ENCODE data around the gene ARHGAP29. TPM values are rescaled to one million over a fixed set of nuclear protein-coding genes. Genes with fewer than 3 reads are reported as not detected.

ARHGAP29 gene
- total RNA-seq, 1 donor from 2014 or later = 187 TPM

DNA sequence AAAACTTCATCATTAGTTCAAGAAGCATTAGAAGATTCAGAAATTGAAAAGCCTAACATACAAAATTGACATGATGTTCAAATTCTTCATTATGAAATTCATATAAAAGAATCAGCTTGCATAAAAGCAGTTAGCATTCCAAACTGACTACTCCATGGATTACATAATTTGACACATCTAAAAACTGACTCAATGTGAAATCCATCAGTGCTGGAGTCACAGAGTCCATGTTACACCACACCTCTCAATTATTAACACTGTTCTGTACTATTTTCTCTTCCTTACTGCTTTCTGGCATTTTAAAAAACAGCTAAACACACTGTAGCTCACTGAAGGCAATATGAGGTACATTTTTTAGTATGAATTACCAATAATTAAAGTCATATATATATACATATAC, 28.0 kb downstream of the ARHGAP29 start:
- H3K4me1 Mint-ChIP-seq (ENCODE audit: unreplicated experiment) = peaks cover 32% of the 10 kb centered on the region
- H3K27me3 Mint-ChIP-seq (ENCODE audit: unreplicated experiment) = no peaks in the 10 kb centered on the region
- peaks cover 64% of the 10 kb centered on the region for H3K36me3 Mint-ChIP-seq (ENCODE audit: unreplicated experiment)
- no peak overlapping the region for H3K4me3 Mint-ChIP-seq (ENCODE audit: unreplicated experiment)
- peaks cover 5% of the 10 kb centered on the region for H3K9me3 Mint-ChIP-seq (ENCODE audit: unreplicated experiment)
- DNase-seq (ENCODE audit: extremely low spot score, unreplicated experiment) = no peak
- TF ChIP-seq, protein P1, sequence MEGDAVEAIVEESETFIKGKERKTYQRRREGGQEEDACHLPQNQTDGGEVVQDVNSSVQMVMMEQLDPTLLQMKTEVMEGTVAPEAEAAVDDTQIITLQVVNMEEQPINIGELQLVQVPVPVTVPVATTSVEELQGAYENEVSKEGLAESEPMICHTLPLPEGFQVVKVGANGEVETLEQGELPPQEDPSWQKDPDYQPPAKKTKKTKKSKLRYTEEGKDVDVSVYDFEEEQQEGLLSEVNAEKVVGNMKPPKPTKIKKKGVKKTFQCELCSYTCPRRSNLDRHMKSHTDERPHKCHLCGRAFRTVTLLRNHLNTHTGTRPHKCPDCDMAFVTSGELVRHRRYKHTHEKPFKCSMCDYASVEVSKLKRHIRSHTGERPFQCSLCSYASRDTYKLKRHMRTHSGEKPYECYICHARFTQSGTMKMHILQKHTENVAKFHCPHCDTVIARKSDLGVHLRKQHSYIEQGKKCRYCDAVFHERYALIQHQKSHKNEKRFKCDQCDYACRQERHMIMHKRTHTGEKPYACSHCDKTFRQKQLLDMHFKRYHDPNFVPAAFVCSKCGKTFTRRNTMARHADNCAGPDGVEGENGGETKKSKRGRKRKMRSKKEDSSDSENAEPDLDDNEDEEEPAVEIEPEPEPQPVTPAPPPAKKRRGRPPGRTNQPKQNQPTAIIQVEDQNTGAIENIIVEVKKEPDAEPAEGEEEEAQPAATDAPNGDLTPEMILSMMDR (IDR thresholded peaks at IDR 0.05) = no peak
- H3K27ac Mint-ChIP-seq (ENCODE audit: unreplicated experiment) = no peak overlapping the region

DNA sequence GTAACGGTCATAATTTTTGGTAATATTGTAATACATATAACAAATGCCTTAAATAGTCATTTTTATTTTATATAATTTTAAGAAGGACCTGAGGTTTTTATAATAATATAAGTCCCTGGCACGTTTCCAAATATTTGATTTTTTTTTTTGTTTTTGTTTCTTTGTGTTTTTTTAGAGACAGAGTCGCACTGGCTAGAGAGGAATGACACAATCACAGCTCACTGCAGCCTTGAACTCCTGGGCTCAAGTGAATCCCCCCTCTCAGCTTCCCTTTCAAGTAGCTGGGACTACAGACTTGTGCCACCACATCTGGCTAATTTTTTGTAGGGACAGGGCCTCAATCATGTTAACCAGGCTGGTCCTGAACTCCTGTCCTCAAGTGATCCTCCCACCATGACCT, 29.7 kb downstream of the ARHGAP29 start:
- H3K27ac Mint-ChIP-seq (ENCODE audit: unreplicated experiment) = peak overlapping the region; percentile 62
- peaks cover 23% of the 10 kb centered on the region for H3K4me1 Mint-ChIP-seq (ENCODE audit: unreplicated experiment)
- H3K4me3 Mint-ChIP-seq (ENCODE audit: unreplicated experiment) = no peak overlapping the region
- H3K27me3 Mint-ChIP-seq (ENCODE audit: unreplicated experiment) = no peaks in the 10 kb centered on the region
- peaks cover 67% of the 10 kb centered on the region for H3K36me3 Mint-ChIP-seq (ENCODE audit: unreplicated experiment)
- no peak for DNase-seq (ENCODE audit: extremely low spot score, unreplicated experiment)
- H3K9me3 Mint-ChIP-seq (ENCODE audit: unreplicated experiment) = peaks cover 5% of the 10 kb centered on the region
- TF ChIP-seq, protein P1 (IDR thresholded peaks at IDR 0.05) = no peak

DNA sequence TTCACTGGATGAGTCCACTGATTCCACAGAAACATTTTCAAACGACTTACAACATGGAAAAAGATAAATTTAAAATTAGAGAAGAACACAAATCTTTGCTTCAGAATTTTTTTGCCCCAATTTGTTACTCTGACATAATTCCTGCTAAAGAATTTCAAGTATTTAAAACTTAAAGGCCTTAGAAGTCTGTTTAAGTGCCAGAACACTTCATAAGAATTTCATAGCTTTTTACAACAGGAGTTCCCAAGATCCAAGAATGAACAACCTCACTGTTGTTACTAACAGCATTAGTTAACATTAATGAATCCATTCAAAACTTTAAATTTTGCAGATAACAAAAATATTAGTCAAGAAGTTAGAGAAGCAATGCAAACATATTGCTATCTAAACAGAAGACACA, 31.7 kb downstream of the ARHGAP29 start:
- no peak for DNase-seq (ENCODE audit: extremely low spot score, unreplicated experiment)
- no peak overlapping the region for H3K4me3 Mint-ChIP-seq (ENCODE audit: unreplicated experiment)
- TF ChIP-seq, protein P1 (IDR thresholded peaks at IDR 0.05) = no peak
- H3K27ac Mint-ChIP-seq (ENCODE audit: unreplicated experiment) = no peak overlapping the region
- H3K9me3 Mint-ChIP-seq (ENCODE audit: unreplicated experiment) = peaks cover 5% of the 10 kb centered on the region
- H3K4me1 Mint-ChIP-seq (ENCODE audit: unreplicated experiment) = peaks cover 20% of the 10 kb centered on the region
- peaks cover 77% of the 10 kb centered on the region for H3K36me3 Mint-ChIP-seq (ENCODE audit: unreplicated experiment)
- H3K27me3 Mint-ChIP-seq (ENCODE audit: unreplicated experiment) = no peaks in the 10 kb centered on the region

DNA sequence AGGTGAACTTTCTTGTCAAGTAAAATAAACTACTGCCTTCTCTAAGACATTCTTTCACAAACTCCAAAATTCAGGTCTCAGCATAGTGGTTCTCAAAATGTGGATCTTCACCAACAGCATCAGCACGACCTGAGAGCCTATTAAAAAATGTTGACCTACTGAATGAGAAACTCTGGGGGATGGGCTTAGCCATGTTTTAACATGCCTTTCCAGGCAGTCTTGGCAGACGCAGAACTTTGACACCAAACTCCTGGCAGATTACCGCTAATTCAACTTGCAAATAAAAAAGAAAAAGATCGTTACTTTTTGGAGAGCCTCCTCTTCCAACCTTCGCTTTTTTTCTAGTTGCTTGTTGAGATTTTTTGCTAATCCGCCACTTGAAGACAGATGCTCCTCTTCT, 35.1 kb downstream of the ARHGAP29 start:
- Mint-ChIP-seq H3K27ac (ENCODE audit: unreplicated experiment) (no peak overlapping the region), H3K4me3 (ENCODE audit: unreplicated experiment) (no peak overlapping the region), H3K36me3 (ENCODE audit: unreplicated experiment) (peaks cover 79% of the 10 kb centered on the region), H3K27me3 (ENCODE audit: unreplicated experiment) (no peaks in the 10 kb centered on the region), H3K9me3 (ENCODE audit: unreplicated experiment) (no peaks in the 10 kb centered on the region), H3K4me1 (ENCODE audit: unreplicated experiment) (peaks cover 37% of the 10 kb centered on the region)
- TF ChIP-seq, protein P1 (IDR thresholded peaks at IDR 0.05) = no peak
- DNase-seq (ENCODE audit: extremely low spot score, unreplicated experiment) = no peak

DNA sequence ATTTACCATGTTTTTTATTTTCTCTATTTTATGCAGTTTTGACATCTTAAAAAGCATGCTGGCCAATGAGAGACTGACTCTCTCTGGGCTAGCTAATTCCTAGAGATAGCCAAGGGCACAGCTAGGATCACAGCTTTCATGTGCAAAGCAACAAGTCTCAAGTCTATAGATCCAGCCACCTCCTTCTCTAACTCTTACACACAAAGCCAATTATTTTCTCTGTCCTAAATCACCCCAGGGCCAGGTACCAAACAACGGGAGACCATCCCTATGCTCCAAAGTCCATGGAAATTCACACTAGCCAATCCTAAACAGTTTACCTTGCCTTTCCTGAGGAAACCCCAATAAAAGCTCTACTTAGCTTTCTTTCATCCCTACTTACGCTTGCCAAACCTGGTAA, 38.0 kb downstream of the ARHGAP29 start:
- peak overlapping the region; percentile 66 for H3K27ac Mint-ChIP-seq (ENCODE audit: unreplicated experiment)
- peaks cover 51% of the 10 kb centered on the region for H3K4me1 Mint-ChIP-seq (ENCODE audit: unreplicated experiment)
- H3K9me3 Mint-ChIP-seq (ENCODE audit: unreplicated experiment) = no peaks in the 10 kb centered on the region
- TF ChIP-seq, protein P1 (IDR thresholded peaks at IDR 0.05) = no peak
- H3K4me3 Mint-ChIP-seq (ENCODE audit: unreplicated experiment) = no peak overlapping the region
- no peaks in the 10 kb centered on the region for H3K27me3 Mint-ChIP-seq (ENCODE audit: unreplicated experiment)
- peaks cover 74% of the 10 kb centered on the region for H3K36me3 Mint-ChIP-seq (ENCODE audit: unreplicated experiment)
- no peak for DNase-seq (ENCODE audit: extremely low spot score, unreplicated experiment)
